WTC11 (cell line): Measurements from ENCODE around the gene ABCD4. TPM values are rescaled to one million over a fixed set of nuclear protein-coding genes. Genes with fewer than 3 reads are reported as not detected.

Experiments
- ATAC-seq: fragments of 200-7000 bp; cut with Tn5 transposase; 2 replicates; pipeline ENCODE4 v1.10.0; 2021; ENCODE audit warnings: mild to moderate bottlenecking, moderate library complexity
- CTCF ChIA-PET: fragments of 300-600 bp; sonication (Branson Sonifier 250); formaldehyde crosslinking; loops from one replicate; lab custom pipeline; 2021; ENCODE audit warnings: antibody characterized with exemption; lab: Charles Lee
- POLR2A ChIA-PET: fragments of 350-600 bp; sonication (Branson Sonifier 250); formaldehyde crosslinking; loops from one replicate; lab custom pipeline; 2021; ENCODE audit warnings: antibody characterized with exemption; lab: Charles Lee
- DNase-seq: peaks from one replicate; pipeline ENCODE4 v3.0.0; 2021; ENCODE audit warnings: low spot score
- H3K27ac Mint-ChIP-seq: 2 replicates; pipeline ENCODE4 v1.8.0; 2021; ENCODE audit warnings: mixed read lengths
- H3K27me3 Mint-ChIP-seq: 2 replicates; pipeline ENCODE4 v1.8.0; 2021; ENCODE audit warnings: low read depth, mild to moderate bottlenecking, moderate library complexity, mixed read lengths
- H3K36me3 Mint-ChIP-seq: 2 replicates; pipeline ENCODE4 v1.8.0; 2021; ENCODE audit warnings: mixed read lengths
- H3K4me1 Mint-ChIP-seq: 2 replicates; pipeline ENCODE4 v1.8.0; 2022; ENCODE audit warnings: mixed read lengths
- H3K4me3 Mint-ChIP-seq: 2 replicates; pipeline ENCODE4 v1.8.0; 2021; ENCODE audit warnings: mild to moderate bottlenecking, moderate library complexity, mixed read lengths
- H3K9me3 Mint-ChIP-seq: 2 replicates; pipeline ENCODE4 v1.8.0; 2021; ENCODE audit warnings: mixed read lengths
- ATF3 ChIP-seq: sonication (generic); formaldehyde crosslinking; conservative IDR thresholded peaks from 2 replicates; pipeline ENCODE4 v1.8.1; 2022; ENCODE audit warnings: mild to moderate bottlenecking, missing genetic modification reagents
- CBFB ChIP-seq: sonication (generic); formaldehyde crosslinking; IDR thresholded peaks from 2 replicates; pipeline ENCODE4 v1.8.1; 2022; ENCODE audit warnings: mild to moderate bottlenecking, low read depth, missing genetic modification reagents
- CREM ChIP-seq: sonication (generic); formaldehyde crosslinking; IDR thresholded peaks from 2 replicates; pipeline ENCODE4 v1.8.1; 2022; ENCODE audit warnings: mild to moderate bottlenecking, missing genetic modification reagents, moderate library complexity
- ERG ChIP-seq: fragments of 250-450 bp; sonication (Bioruptor Pico); IDR thresholded peaks from 2 replicates; pipeline ENCODE4 v1.8.0; 2021; ENCODE audit warnings: mild to moderate bottlenecking
- ETV6 ChIP-seq: sonication (generic); formaldehyde crosslinking; IDR thresholded peaks from 2 replicates; pipeline ENCODE4 v1.8.1; 2022; ENCODE audit warnings: mild to moderate bottlenecking, missing genetic modification reagents
- IRF1 ChIP-seq: sonication (generic); formaldehyde crosslinking; IDR thresholded peaks from 2 replicates; pipeline ENCODE4 v1.8.0; 2023; ENCODE audit warnings: missing genetic modification reagents
- NR2C2 ChIP-seq: sonication (generic); formaldehyde crosslinking; IDR thresholded peaks from 2 replicates; pipeline ENCODE4 v1.8.0; 2022; ENCODE audit warnings: mild to moderate bottlenecking, missing genetic modification reagents
- PRRX2 ChIP-seq: fragments of 250-450 bp; sonication (Bioruptor Pico); IDR thresholded peaks from 2 replicates; pipeline ENCODE4 v1.8.0; 2021; ENCODE audit warnings: mild to moderate bottlenecking
- SMAD3 ChIP-seq: sonication (generic); formaldehyde crosslinking; IDR thresholded peaks from 2 replicates; pipeline ENCODE4 v1.8.0; 2022; ENCODE audit warnings: missing genetic modification reagents, mild to moderate bottlenecking, borderline replicate concordance
- STAT6 ChIP-seq: sonication (generic); formaldehyde crosslinking; conservative IDR thresholded peaks from 2 replicates; pipeline ENCODE4 v1.8.1; 2023; ENCODE audit warnings: mild to moderate bottlenecking, low read depth, missing genetic modification reagents, moderate library complexity
- TEAD1 ChIP-seq: sonication (generic); formaldehyde crosslinking; IDR thresholded peaks from 2 replicates; pipeline ENCODE4 v1.8.0; 2022; ENCODE audit warnings: mild to moderate bottlenecking, missing genetic modification reagents
- TP53 ChIP-seq: sonication (generic); formaldehyde crosslinking; IDR thresholded peaks from 2 replicates; pipeline ENCODE4 v1.8.1; 2023; ENCODE audit warnings: mild to moderate bottlenecking, missing genetic modification reagents
- ZBTB21 ChIP-seq: sonication (generic); formaldehyde crosslinking; IDR thresholded peaks from 2 replicates; pipeline ENCODE4 v1.8.1; 2023; ENCODE audit warnings: mild to moderate bottlenecking, missing genetic modification reagents, borderline replicate concordance
- ZBTB43 ChIP-seq: sonication (generic); formaldehyde crosslinking; IDR thresholded peaks from 2 replicates; pipeline ENCODE4 v1.8.1; 2023; ENCODE audit warnings: mild to moderate bottlenecking, missing genetic modification reagents
- ZMAT4 ChIP-seq: fragments of 250-450 bp; sonication (Bioruptor Pico); IDR thresholded peaks from 2 replicates; pipeline ENCODE4 v1.9.0; 2021; ENCODE audit warnings: mild to moderate bottlenecking
- ZNF532 ChIP-seq: fragments of 250-450 bp; sonication (Bioruptor Pico); IDR thresholded peaks from 2 replicates; pipeline ENCODE4 v1.9.0; 2021; ENCODE audit warnings: mild to moderate bottlenecking, borderline replicate concordance
- ZSCAN18 ChIP-seq: fragments of 250-450 bp; sonication (Bioruptor Pico); IDR thresholded peaks from 2 replicates; pipeline ENCODE4 v2.1.2; 2022; ENCODE audit warnings: mild to moderate bottlenecking, moderate library complexity
- total RNA-seq: library from RNA; stranded (reverse); gene quantifications from 3 replicates; pipeline ENCODE4 v1.2.3, GENCODE V29; 2021

ABCD4 gene
- total RNA-seq, 1 experiment from 2014 or later, result 90.2 TPM

GRCh38 chr14:74242021-74242779, 60.5 kb downstream of the ABCD4 start:
- H3K27me3 Mint-ChIP-seq, result peaks cover 90% of the 10 kb centered on the region
- peak overlapping the region; percentile 66 for H3K4me3 Mint-ChIP-seq
- peak; percentile 32 for DNase-seq
- ChIA-PET POLR2A (no interaction called here), CTCF (interaction anchor here (1.0 to 11.1 kb wide), 3 partner anchors 9 to 266 kb away, joined by 3 to 89 read pairs (median 12); no protein-coding TSS in a partner anchor)
- no peak for ATAC-seq
- no peak for TF ChIP-seq IRF1 (CRISPR knock-in tag)
- no peak for TF ChIP-seq ERG (CRISPR knock-in tag)
- no peak for TF ChIP-seq ZNF532 (CRISPR knock-in tag)
- no peak for TF ChIP-seq TP53 (CRISPR knock-in tag)
- no peak for TF ChIP-seq PRRX2 (CRISPR knock-in tag)
- no peak for TF ChIP-seq CBFB (CRISPR knock-in tag)
- TF ChIP-seq NR2C2 (CRISPR knock-in tag), result no peak
- no peak for TF ChIP-seq SMAD3 (CRISPR knock-in tag)
- no peak for TF ChIP-seq STAT6 (CRISPR knock-in tag)
- TF ChIP-seq ZBTB43 (CRISPR knock-in tag), result no peak
- TF ChIP-seq ZBTB21, result no peak
- no peak for TF ChIP-seq ZSCAN18 (CRISPR knock-in tag)
- TF ChIP-seq CREM (CRISPR knock-in tag), result no peak
- TF ChIP-seq ATF3 (CRISPR knock-in tag), result no peak
- no peak for TF ChIP-seq TEAD1 (CRISPR knock-in tag)
- no peak for TF ChIP-seq ZMAT4 (CRISPR knock-in tag)
- TF ChIP-seq ETV6 (CRISPR knock-in tag), result no peak
- no peaks in the 10 kb centered on the region for H3K9me3 Mint-ChIP-seq
- H3K27ac Mint-ChIP-seq, result no peak overlapping the region
- no peaks in the 10 kb centered on the region for H3K36me3 Mint-ChIP-seq
- H3K4me1 Mint-ChIP-seq, result peaks cover 48% of the 10 kb centered on the region
